HG02870 (cell line): Measurements from ENCODE around the gene SH3GL1.
"Not testable (repeated sequence)": the region's sequence is repeated elsewhere in the genome, so short reads cannot be mapped to it uniquely, and the experiment has no call there.

Experiments
- ATAC-seq: cut with Tn5 transposase; IDR thresholded peaks from one replicate; pipeline ENCODE4 v1.9.1; 2021; ENCODE audit warnings: mild to moderate bottlenecking, moderate library complexity; ENCODE audit not compliant: unreplicated experiment

SH3GL1 gene

GRCh38 chr19:4345342-4346019, 54.9 kb downstream of the SH3GL1 start:
- no peak for ATAC-seq

GRCh38 chr19:4343370-4344307, 56.7 kb downstream of the SH3GL1 start, which contains the start of gene MPND:
Gene MPND, plus strand, starts transcription at chr19:4343562. Its CDS starts 32 bp downstream, at chr19:4343594.
- ATAC-seq, result peak; percentile 46

GRCh38 chr19:4342615-4343369, 57.6 kb downstream of the SH3GL1 start:
- peak; percentile 87 for ATAC-seq

GRCh38 chr19:4342314-4342614, 58.1 kb downstream of the SH3GL1 start:
- no peak for ATAC-seq

- no peak for ATAC-seq
Observed at GRCh38 chr19:4338441-4339355, 61.6 kb downstream of the SH3GL1 start, which contains the start of gene STAP2. Gene STAP2, minus strand, starts transcription at chr19:4338827. Its CDS starts 74 bp downstream, at chr19:4338753.

- ATAC-seq, result no peak
Observed at GRCh38 chr19:4337906-4338440, 62.4 kb downstream of the SH3GL1 start.

GRCh38 chr19:4334929-4335570, 65.3 kb downstream of the SH3GL1 start:
- ATAC-seq, result no peak

- ATAC-seq, result no peak
Observed at GRCh38 chr19:4329858-4330257, 70.5 kb downstream of the SH3GL1 start.

- not testable (repeated sequence) for ATAC-seq
Observed at GRCh38 chr19:4328991-4329681, 71.2 kb downstream of the SH3GL1 start.

- ATAC-seq, result peak; percentile 70
Observed at GRCh38 chr19:4328243-4328990, 71.9 kb downstream of the SH3GL1 start.

GRCh38 chr19:4327877-4328242, 72.5 kb downstream of the SH3GL1 start:
- ATAC-seq, result no peak

GRCh38 chr19:4327252-4327876, 73.0 kb downstream of the SH3GL1 start:
- ATAC-seq, result no peak

- no peak for ATAC-seq
Observed at GRCh38 chr19:4326837-4327251, 73.5 kb downstream of the SH3GL1 start.

GRCh38 chr19:4326215-4326836, 74.0 kb downstream of the SH3GL1 start:
- no peak for ATAC-seq

- no peak for ATAC-seq
Observed at GRCh38 chr19:4324228-4324627, 76.1 kb downstream of the SH3GL1 start.

- ATAC-seq, result no peak
Observed at GRCh38 chr19:4323692-4324091, 76.7 kb downstream of the SH3GL1 start.

- ATAC-seq, result no peak
Observed at GRCh38 chr19:4322942-4323665, 77.2 kb downstream of the SH3GL1 start.
